ENCODE results near the gene LONRF3. TPM values are rescaled to one million over a fixed set of nuclear protein-coding genes. Genes with fewer than 3 reads are reported as not detected.

LONRF3 gene
- total RNA-seq, 1 donor = 0.36 TPM

DNA sequence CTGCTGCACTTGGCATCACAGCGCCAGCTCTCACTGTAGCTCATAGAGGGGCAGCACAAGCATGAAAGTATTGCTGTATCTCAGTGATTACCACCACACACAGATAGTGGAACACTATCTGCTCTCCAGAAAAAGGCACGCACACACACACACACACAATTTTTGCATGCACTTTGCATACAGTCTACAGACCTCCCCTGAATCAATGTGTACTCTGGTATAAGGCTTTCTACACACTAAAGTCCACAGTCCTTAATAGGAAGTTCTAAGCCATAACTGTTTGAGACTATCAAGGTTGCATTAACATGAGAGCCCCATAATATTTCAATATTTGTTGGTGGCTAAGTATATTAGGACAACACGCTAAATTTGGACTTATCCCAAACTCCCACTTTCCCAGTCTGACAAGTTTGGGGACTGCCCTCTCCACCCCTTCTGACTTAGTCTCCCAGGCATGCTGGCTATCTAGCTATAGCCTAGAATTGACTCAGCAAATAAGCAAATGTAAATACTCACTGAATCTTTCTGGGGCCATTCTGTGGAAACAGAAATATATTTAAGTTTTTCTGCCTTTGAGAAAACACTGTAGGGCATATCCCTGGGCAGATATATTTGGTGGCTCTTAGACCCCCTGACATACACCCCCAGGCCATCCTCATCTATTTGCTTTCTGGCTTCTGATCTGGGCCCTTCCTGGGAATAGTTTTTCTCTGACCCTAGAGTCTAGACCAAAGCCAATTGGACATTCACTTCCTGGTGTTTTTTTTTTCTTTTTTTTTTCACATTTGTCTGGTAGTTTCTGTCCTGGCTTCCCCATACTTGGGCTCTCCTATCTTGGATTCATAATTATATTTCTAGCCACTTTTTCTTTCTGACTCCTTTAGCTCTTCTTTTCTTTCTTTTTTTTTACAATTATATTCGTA is 62.0 kb downstream of the LONRF3 start:
- TF ChIP-seq, protein P1, sequence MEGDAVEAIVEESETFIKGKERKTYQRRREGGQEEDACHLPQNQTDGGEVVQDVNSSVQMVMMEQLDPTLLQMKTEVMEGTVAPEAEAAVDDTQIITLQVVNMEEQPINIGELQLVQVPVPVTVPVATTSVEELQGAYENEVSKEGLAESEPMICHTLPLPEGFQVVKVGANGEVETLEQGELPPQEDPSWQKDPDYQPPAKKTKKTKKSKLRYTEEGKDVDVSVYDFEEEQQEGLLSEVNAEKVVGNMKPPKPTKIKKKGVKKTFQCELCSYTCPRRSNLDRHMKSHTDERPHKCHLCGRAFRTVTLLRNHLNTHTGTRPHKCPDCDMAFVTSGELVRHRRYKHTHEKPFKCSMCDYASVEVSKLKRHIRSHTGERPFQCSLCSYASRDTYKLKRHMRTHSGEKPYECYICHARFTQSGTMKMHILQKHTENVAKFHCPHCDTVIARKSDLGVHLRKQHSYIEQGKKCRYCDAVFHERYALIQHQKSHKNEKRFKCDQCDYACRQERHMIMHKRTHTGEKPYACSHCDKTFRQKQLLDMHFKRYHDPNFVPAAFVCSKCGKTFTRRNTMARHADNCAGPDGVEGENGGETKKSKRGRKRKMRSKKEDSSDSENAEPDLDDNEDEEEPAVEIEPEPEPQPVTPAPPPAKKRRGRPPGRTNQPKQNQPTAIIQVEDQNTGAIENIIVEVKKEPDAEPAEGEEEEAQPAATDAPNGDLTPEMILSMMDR (IDR thresholded peaks at IDR 0.05; ENCODE audit: extremely low read depth, low read depth, low read length) = no peak
- Histone ChIP-seq H2AFZ (ENCODE audit: low read length) (no peak overlapping the region), H3K79me2 (ENCODE audit: insufficient read depth, low read length) (no peaks in the 10 kb centered on the region), H3K4me3 (ENCODE audit: insufficient read depth, low read length) (no peak overlapping the region), H3K4me2 (ENCODE audit: insufficient read depth, low read length) (no peak overlapping the region), H3K27ac (ENCODE audit: low read depth, low read length) (no peak overlapping the region), H3K27me3 (ENCODE audit: insufficient read depth, low read length) (no peaks in the 10 kb centered on the region), H3K36me3 (ENCODE audit: insufficient read depth, low read length) (no peaks in the 10 kb centered on the region), H3K9me3 (ENCODE audit: low read depth, low read length) (no peaks in the 10 kb centered on the region), H3K4me1 (ENCODE audit: insufficient read depth, low read length) (peaks cover 6% of the 10 kb centered on the region), H4K20me1 (ENCODE audit: insufficient read depth, low read length) (no peaks in the 10 kb centered on the region)
- DNase-seq (ENCODE audit: insufficient read length, low spot score, missing footprints) = no peak

DNA sequence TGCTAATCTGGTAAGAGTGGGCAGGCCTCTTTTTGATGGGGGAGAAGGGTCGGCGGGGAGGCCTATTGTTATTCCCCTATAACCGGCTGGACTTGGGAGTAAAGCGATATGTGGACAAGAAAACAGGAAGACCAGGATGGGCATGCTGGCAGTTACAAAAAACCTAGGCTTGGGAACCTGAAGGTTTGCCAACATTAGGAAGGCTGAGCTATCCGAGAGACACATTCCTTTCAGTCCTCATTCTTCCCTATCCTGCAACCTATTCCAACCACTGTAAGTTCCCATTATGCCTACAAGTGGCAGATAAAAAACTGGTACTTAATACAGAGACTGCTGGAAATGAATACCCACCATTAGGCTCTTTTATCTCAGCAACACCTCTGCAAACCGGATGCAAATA is 66.0 kb downstream of the LONRF3 start:
- Histone ChIP-seq H3K79me2 (ENCODE audit: insufficient read depth, low read length) (no peaks in the 10 kb centered on the region), H3K27ac (ENCODE audit: low read depth, low read length) (no peak overlapping the region), H3K4me2 (ENCODE audit: insufficient read depth, low read length) (no peak overlapping the region), H3K4me3 (ENCODE audit: insufficient read depth, low read length) (no peak overlapping the region), H4K20me1 (ENCODE audit: insufficient read depth, low read length) (no peaks in the 10 kb centered on the region), H3K9me3 (ENCODE audit: low read depth, low read length) (no peaks in the 10 kb centered on the region), H3K27me3 (ENCODE audit: insufficient read depth, low read length) (no peaks in the 10 kb centered on the region), H2AFZ (ENCODE audit: low read length) (no peak overlapping the region), H3K36me3 (ENCODE audit: insufficient read depth, low read length) (no peaks in the 10 kb centered on the region), H3K4me1 (ENCODE audit: insufficient read depth, low read length) (peaks cover 9% of the 10 kb centered on the region)
- DNase-seq (ENCODE audit: insufficient read length, low spot score, missing footprints) = peak; percentile 59
- TF ChIP-seq, protein P1 (IDR thresholded peaks at IDR 0.05; ENCODE audit: extremely low read depth, low read depth, low read length) = no peak

DNA sequence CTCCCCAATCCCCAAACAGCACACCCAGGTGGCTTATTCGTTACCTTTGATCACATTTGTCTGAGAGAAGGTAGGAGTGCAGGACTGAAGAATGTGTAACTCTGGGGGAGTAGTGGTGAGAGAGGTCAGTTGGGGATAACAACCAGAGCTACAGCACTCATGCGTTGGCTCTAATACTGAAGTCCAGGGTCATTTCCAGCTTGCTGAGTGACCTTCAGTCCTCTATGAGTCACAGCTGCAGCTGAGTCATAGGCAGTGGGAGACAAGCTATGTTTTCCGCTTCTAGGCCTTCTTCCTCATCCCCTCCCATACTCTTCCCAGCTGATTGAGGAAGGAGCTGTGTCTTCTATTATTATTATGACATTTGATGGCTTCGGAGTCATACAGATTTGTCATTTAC is 66.8 kb downstream of the LONRF3 start:
- peak; percentile 84 for DNase-seq (ENCODE audit: insufficient read length, low spot score, missing footprints)
- H3K9me3 ChIP-seq (ENCODE audit: low read depth, low read length) = no peaks in the 10 kb centered on the region
- no peak overlapping the region for H3K27ac ChIP-seq (ENCODE audit: low read depth, low read length)
- H3K4me2 ChIP-seq (ENCODE audit: insufficient read depth, low read length) = no peak overlapping the region
- H3K27me3 ChIP-seq (ENCODE audit: insufficient read depth, low read length) = no peaks in the 10 kb centered on the region
- no peak overlapping the region for H2AFZ ChIP-seq (ENCODE audit: low read length)
- no peak overlapping the region for H3K4me3 ChIP-seq (ENCODE audit: insufficient read depth, low read length)
- no peaks in the 10 kb centered on the region for H4K20me1 ChIP-seq (ENCODE audit: insufficient read depth, low read length)
- H3K36me3 ChIP-seq (ENCODE audit: insufficient read depth, low read length) = no peaks in the 10 kb centered on the region
- H3K79me2 ChIP-seq (ENCODE audit: insufficient read depth, low read length) = no peaks in the 10 kb centered on the region
- peaks cover 9% of the 10 kb centered on the region for H3K4me1 ChIP-seq (ENCODE audit: insufficient read depth, low read length)
- TF ChIP-seq, protein P1 (IDR thresholded peaks at IDR 0.05; ENCODE audit: extremely low read depth, low read depth, low read length) = no peak

DNA sequence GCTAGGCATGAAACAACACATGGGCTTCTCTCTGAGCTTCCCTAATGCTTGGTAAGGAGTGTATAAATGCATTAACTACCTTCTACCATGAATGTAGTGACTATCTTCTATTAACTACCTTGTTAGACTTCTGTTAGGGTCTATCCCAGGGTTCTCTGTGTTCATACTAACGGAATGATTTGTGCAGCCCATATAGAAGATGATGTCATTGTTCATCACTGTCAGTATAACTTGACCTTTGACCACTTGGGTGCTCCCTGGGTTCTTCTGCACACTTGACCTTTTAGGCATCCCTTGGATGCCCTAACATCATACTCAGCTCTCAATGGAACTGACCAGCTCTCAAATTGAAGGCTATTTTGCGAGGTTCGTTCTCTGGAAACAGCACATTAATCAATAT is 67.6 kb downstream of the LONRF3 start:
- no peak for DNase-seq (ENCODE audit: insufficient read length, low spot score, missing footprints)
- H3K4me1 ChIP-seq (ENCODE audit: insufficient read depth, low read length) = peaks cover 9% of the 10 kb centered on the region
- H3K4me3 ChIP-seq (ENCODE audit: insufficient read depth, low read length) = no peak overlapping the region
- TF ChIP-seq, protein P1 (IDR thresholded peaks at IDR 0.05; ENCODE audit: extremely low read depth, low read depth, low read length) = no peak
- H2AFZ ChIP-seq (ENCODE audit: low read length) = no peak overlapping the region
- H3K79me2 ChIP-seq (ENCODE audit: insufficient read depth, low read length) = no peaks in the 10 kb centered on the region
- H3K27ac ChIP-seq (ENCODE audit: low read depth, low read length) = no peak overlapping the region
- H3K4me2 ChIP-seq (ENCODE audit: insufficient read depth, low read length) = no peak overlapping the region
- H3K9me3 ChIP-seq (ENCODE audit: low read depth, low read length) = no peaks in the 10 kb centered on the region
- no peaks in the 10 kb centered on the region for H3K27me3 ChIP-seq (ENCODE audit: insufficient read depth, low read length)
- H3K36me3 ChIP-seq (ENCODE audit: insufficient read depth, low read length) = no peaks in the 10 kb centered on the region
- H4K20me1 ChIP-seq (ENCODE audit: insufficient read depth, low read length) = no peaks in the 10 kb centered on the region
